ENCODE data around the gene POU3F2.

POU3F2 gene

DNA sequence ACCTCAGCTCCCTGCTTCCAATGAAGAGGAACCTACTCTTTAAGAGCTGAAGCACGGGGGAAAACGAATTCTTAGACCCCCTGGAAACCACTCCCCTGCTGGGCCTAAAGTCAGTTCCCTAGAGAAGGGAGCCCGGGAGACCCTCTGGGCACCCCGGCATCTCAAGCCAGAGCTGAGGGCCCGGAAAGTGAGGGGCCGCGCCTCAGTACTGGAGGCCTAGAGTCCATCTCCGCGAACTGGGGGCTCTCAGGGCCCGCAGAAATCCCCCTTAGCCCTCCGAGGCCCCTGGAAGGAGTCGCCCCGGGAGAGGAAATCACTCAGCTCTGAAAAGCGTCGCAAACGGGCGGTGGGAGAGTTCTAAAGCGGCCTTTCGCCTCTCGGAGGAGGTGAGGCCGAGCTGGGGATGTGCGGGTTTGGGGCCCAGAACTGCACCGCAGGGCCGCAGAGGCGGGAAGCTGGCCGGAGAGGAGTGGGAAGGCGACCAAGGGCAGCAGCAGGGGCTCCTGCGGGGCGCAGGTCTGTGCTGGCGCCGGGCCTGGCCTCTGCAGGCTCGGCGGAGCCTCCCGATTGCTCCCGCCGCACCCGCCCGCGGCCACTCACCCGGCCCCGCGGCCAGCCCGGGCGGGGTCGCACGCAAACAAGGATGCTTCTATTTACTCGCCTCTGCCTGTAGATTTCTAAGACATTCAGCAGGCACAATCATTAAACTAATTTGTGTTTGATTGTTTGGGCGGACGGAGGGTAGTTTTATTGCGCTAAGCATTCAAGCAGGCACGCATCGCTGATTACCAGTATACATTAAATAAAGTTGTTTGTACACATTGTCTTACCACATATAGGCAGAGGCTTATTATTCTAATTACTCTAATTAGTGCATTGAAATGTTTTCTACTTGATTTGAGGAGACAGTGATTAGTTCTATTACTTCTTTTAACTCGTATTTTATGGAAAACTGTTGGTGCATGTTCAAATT lies 9.2 kb downstream of the POU3F2 start:
- DNase-seq (ENCODE audit: low read depth in 2 of 2): no peak

DNA sequence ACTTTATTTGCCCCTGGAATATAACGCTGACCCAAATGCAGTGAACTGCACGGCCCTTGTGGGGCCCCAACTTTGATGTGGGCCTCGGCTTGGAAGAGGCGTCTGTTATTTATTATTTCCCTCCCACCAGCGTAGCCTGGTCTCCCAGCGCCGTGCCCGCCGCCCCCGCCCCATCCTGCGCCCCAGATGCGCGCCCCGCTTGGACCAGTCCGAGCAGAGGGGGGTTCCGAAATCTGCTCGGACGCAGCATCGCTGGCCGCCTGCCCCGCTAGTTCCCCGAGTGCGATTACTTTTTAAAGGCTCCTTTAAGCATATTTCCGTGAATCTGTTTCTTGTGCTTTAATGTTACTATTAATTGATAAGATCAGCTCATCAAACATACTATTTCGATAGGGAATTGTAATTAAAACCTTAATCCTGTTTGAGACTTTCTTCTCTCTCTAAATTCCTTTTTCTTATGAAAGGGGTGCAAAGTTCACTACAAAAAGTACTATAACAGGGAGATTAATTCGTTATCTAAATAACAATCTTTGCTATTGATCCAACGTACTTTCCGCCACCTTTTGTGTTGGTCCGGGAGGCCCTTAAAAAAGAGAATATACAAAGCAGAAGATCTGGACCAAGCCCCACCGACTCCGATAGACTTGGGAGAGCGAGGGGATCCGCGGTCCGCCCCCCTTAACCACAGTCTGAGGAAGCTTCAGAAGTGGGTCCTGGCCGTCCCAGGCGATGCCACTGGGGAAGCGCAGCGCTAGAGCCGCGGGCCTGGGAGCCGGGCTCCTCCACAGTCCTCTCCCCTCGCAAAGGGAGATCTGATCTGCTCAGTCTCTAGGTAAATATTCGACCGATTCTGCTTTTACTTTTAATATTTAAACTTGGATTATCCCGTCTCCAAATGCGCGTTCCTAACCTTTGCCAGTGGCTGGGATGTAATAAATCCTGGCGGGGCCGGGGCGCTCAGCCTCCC lies 10.2 kb downstream of the POU3F2 start:
- no peak for DNase-seq (ENCODE audit: low read depth in 2 of 2)

- peak; percentile 21 to 58 for DNase-seq (ENCODE audit: low read depth in 2 of 2)
These were observed 11.0 kb downstream of the POU3F2 start for GRCh38 chr6:98845211-98846020.

DNA sequence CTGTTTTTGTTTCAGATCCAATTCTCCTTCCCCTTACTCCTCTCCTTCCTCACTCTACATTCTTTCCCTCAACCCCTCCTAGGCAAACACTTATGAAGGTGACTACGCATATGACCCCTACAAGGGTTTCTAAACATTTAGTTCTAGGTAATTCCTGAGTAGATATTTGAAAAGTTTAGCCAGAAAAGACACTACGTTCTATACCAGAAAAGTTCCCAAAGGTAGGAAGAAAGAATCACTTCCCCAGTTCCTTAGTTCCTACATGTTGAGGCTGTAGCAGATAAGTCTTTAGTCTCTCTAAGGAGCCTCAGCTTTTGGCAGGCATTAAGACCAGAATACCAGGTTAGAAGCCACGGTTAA lies 11.6 kb downstream of the POU3F2 start:
- no peak for DNase-seq (ENCODE audit: low read depth in 2 of 2)

- no peak for DNase-seq (ENCODE audit: low read depth in 2 of 2)
These were observed 13.0 kb downstream of the POU3F2 start for GRCh38 chr6:98847416-98847778.

- DNase-seq (ENCODE audit: low read depth in 2 of 2): no peak
These were observed 13.6 kb downstream of the POU3F2 start for GRCh38 chr6:98847779-98848538.

- no peak for DNase-seq (ENCODE audit: low read depth in 2 of 2)
These were observed 14.3 kb downstream of the POU3F2 start for GRCh38 chr6:98848539-98849242.

GRCh38 chr6:98864497-98864896 lies 30.1 kb downstream of the POU3F2 start:
- no peak for DNase-seq (ENCODE audit: low read depth in 2 of 2)

GRCh38 chr6:98871057-98871456 lies 36.7 kb downstream of the POU3F2 start:
- DNase-seq (ENCODE audit: low read depth in 2 of 2): no peak

DNA sequence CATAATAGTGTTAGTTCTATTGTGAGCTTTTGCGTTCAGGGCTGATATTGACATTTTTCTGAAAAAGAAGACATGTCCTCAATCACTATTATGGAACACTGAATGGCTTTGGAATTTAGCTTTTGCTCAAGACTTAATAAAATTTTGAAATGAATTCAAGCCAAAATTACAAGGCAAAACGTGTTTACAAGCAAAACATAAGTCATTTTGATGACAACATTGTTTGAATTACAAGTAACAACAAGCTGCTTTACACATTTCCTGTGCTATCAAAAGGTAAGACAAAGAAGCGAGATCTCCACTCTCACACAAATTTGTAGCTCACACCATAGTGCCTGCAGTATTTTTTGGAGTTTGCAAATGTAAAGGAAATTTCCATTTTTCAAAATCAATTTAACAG lies 37.4 kb downstream of the POU3F2 start:
- DNase-seq (ENCODE audit: low read depth in 2 of 2): no peak

DNA sequence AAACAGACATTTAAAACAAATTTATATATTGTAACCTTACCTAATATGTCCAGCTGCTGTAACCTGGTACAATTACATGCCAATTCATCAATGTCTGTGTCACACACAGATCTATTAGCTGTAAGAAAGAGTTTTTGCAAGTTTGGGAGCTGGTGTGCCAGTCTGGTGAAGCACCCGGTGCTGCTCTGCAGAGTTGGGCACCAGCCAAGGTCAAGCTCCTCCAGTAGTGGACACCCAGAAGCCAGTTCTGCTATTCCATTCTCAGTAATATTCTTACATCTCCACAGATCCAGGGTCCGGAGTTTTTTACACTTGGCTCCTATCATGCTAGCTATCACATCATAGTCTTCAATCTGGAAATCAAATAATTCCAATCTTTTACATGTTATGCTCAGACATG lies 41.0 kb downstream of the POU3F2 start:
- DNase-seq (ENCODE audit: low read depth in 2 of 2): no peak

DNA sequence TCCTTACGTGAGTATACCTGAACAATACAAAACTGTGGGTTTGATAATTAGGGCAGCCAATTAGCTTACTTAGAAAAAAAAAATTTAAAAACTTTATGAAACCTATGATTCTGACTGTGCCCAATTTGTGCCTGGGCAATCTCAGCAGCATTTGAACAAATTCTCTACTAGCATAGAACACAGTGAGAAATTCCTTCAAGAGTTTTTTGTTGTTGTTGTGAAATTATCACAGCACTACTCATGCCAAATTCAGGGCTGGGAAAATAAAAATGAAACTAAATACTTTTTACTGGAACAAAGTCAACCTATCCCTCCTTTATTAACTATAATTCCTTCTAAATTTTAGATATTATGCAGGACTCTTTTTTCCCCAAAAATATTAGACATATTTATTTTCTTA lies 42.9 kb downstream of the POU3F2 start:
- no peak for DNase-seq (ENCODE audit: low read depth in 2 of 2)

- DNase-seq (ENCODE audit: low read depth in 2 of 2): no peak
These were observed 46.1 kb downstream of the POU3F2 start for GRCh38 chr6:98880486-98880885.

GRCh38 chr6:98885330-98885729 lies 51.0 kb downstream of the POU3F2 start:
- DNase-seq (ENCODE audit: low read depth in 2 of 2): no peak

DNA sequence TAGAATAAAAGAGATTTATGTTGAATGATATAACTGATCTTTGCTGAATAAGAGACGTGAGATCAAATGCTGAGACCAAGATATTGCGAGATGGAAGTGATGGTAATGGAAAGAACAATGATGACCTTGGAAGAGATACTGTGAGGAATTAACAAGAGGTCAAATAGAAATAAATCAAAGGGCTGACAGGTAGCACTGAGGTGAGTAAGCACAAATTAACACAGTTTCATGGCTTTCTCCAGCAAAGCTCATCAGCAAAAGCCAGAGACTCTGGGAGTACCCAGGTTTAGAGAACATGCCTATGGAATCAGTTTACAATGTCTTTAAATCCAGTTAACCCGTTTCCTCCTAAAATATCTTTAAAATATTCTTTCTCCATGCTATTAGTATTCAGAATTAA lies 53.3 kb downstream of the POU3F2 start:
- no peak for DNase-seq (ENCODE audit: low read depth in 2 of 2)
